ENCODE data around the gene S100A5. TPM values are rescaled to one million over a fixed set of nuclear protein-coding genes. Genes with fewer than 3 reads are reported as not detected.
A peak's percentile ranks its signal among the peaks of the same experiment; 100 is the strongest.

Gene S100A5
- total and polyA plus RNA-seq, 2 experiments from 2014 or later = 0.41 TPM; not detected in 1

DNA sequence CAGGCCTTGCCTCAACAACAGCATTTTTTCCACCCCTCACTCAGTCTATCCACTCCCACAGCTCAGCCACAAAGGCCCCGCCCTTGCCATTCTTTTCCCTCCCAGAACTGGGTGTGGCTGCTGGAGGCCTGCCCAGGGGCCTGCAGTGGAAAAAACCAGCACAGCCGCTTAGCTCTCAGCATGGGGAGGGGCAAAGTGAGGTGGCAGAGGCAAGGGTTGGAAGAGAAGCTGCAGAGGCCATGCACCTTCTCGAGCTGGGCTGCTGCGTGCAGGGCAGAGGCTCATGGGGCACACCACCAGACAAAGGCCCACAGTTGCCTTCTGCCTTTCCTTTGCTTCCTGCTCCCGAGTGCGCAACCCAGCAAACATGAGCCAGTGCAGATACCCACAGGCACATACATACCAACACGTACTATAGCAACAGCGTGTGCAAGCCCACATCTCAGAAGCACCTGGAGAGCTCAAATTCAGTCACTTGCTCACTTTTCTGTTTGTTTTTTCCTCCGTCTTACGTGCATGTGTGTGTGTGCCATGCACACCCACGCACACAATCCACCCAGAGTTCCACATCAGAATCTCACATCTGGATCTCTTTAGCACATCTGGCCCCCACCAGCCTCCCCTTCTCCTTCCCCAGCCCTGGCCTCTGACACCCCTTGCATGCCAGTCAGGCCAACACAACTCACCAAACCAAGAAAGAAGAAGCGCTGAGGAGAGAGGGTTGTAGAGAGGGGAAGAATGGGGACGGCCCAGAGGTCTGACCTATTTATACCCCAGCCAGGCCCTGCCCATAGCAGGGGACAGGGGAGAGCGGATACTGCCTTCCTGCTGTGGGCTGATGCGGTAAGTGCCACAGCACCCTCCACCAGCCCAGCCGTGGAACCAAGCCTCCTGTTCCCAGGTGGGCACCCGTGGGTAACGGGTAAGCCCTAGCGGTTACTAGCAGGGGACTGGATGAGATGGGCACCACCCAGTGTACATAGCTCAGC lies 4.6 kb upstream of the S100A5 start, which contains the start of gene S100A4:
TSS of gene S100A4 (minus strand) at position 740 of the 989 bp plus-strand sequence. CDS start 1,012 bp downstream, outside the sequence.
- peak within 1 kb of the TSS; percentile 89 for H3K4me2 ChIP-seq (ENCODE audit: unreplicated experiment)
- H3K4me3 ChIP-seq = peak within 1 kb of the TSS; percentile 74
- H3K36me3 ChIP-seq (ENCODE audit: low read depth) = no peaks in the 10 kb centered on the region
- DNase-seq = peak; percentile 96
- peaks cover 22% of the 10 kb centered on the region for H3K79me2 ChIP-seq (ENCODE audit: insufficient read depth)
- TF ChIP-seq EZH2 (IDR thresholded peaks at IDR 0.05; ENCODE audit: insufficient read depth, poor library complexity, severe bottlenecking) (no peak), EZH2phosphoT487 (IDR thresholded peaks at IDR 0.05; ENCODE audit: insufficient read depth, low read depth) (no peak)
- H3F3A ChIP-seq (ENCODE audit: insufficient read depth) = peaks cover 49% of the 10 kb centered on the region
- H3K27ac ChIP-seq = peak within 1 kb of the TSS; percentile 92
- peak within 1 kb of the TSS; percentile 43 for H2AFZ ChIP-seq
- in situ Hi-C loops (cut with MboI) = no loop called here
- H3K9ac ChIP-seq = peak within 1 kb of the TSS; percentile 87
- H4K20me1 ChIP-seq (ENCODE audit: insufficient read depth) = no peaks in the 10 kb centered on the region
- H3K9me2 ChIP-seq (ENCODE audit: insufficient read depth) = no peaks in the 10 kb centered on the region
- H3K27me3 ChIP-seq (replicated peaks; ENCODE audit: insufficient read depth) = no peaks in the 10 kb centered on the region
- peaks cover 80% of the 10 kb centered on the region for H3K4me1 ChIP-seq (ENCODE audit: insufficient read depth)
- H3K9me3 ChIP-seq (ENCODE audit: low read depth) = no peaks in the 10 kb centered on the region
- WGBS, 2 experiments (ENCODE audit: low coverage in 1 of 2, low lambda C conversion rate in 2 of 2, missing lambda C conversion rate in 2 of 2) = 2% methylated on average over 18 to 19 of the region's 19 CpGs

- peak; percentile 29 for DNase-seq
- 1 to 4% methylated on average over 8 to 10 of the region's 10 CpGs for WGBS, 2 experiments (ENCODE audit: low coverage in 1 of 2, low lambda C conversion rate in 2 of 2, missing lambda C conversion rate in 2 of 2)
- Histone ChIP-seq H3K4me3 (peak overlapping the region; percentile 74), H3K27ac (peak overlapping the region; percentile 92), H3K9me2 (ENCODE audit: insufficient read depth) (no peaks in the 10 kb centered on the region), H3K9me3 (ENCODE audit: low read depth) (no peaks in the 10 kb centered on the region), H3K79me2 (ENCODE audit: insufficient read depth) (peaks cover 22% of the 10 kb centered on the region), H3K27me3 (replicated peaks; ENCODE audit: insufficient read depth) (no peaks in the 10 kb centered on the region), H3K36me3 (ENCODE audit: low read depth) (no peaks in the 10 kb centered on the region), H3K4me2 (ENCODE audit: unreplicated experiment) (peak overlapping the region; percentile 89), H4K20me1 (ENCODE audit: insufficient read depth) (no peaks in the 10 kb centered on the region), H3F3A (ENCODE audit: insufficient read depth) (peaks cover 49% of the 10 kb centered on the region), H3K9ac (peak overlapping the region; percentile 87), H3K4me1 (ENCODE audit: insufficient read depth) (peaks cover 81% of the 10 kb centered on the region), H2AFZ (peak overlapping the region; percentile 30; the same call in 1 of the 2 replicates)
- in situ Hi-C loops (cut with MboI) = no loop called here
- TF ChIP-seq EZH2 (IDR thresholded peaks at IDR 0.05; ENCODE audit: insufficient read depth, poor library complexity, severe bottlenecking) (no peak), EZH2phosphoT487 (IDR thresholded peaks at IDR 0.05; ENCODE audit: insufficient read depth, low read depth) (no peak)
These were observed 3.8 kb upstream of the S100A5 start for GRCh38 chr1:153544453-153545066.

GRCh38 chr1:153543736-153544135 lies 3.0 kb upstream of the S100A5 start:
- Histone ChIP-seq H3K36me3 (ENCODE audit: low read depth) (no peaks in the 10 kb centered on the region), H3K4me2 (ENCODE audit: unreplicated experiment) (peak overlapping the region; percentile 89), H3K27ac (peak overlapping the region; percentile 92), H3K9me2 (ENCODE audit: insufficient read depth) (no peaks in the 10 kb centered on the region), H3K4me1 (ENCODE audit: insufficient read depth) (peaks cover 76% of the 10 kb centered on the region), H3K9me3 (ENCODE audit: low read depth) (no peaks in the 10 kb centered on the region), H3K79me2 (ENCODE audit: insufficient read depth) (peaks cover 22% of the 10 kb centered on the region), H3K27me3 (replicated peaks; ENCODE audit: insufficient read depth) (no peaks in the 10 kb centered on the region), H2AFZ (no peak overlapping the region), H3F3A (ENCODE audit: insufficient read depth) (peaks cover 53% of the 10 kb centered on the region), H3K9ac (peak overlapping the region; percentile 87), H3K4me3 (peak overlapping the region; percentile 74), H4K20me1 (ENCODE audit: insufficient read depth) (no peaks in the 10 kb centered on the region)
- TF ChIP-seq EZH2phosphoT487 (IDR thresholded peaks at IDR 0.05; ENCODE audit: insufficient read depth, low read depth) (no peak), EZH2 (IDR thresholded peaks at IDR 0.05; ENCODE audit: insufficient read depth, poor library complexity, severe bottlenecking) (no peak)
- WGBS, 2 experiments (ENCODE audit: low coverage in 1 of 2, low lambda C conversion rate in 2 of 2, missing lambda C conversion rate in 2 of 2) = 16 to 27% methylated on average over 4 of the region's 4 CpGs
- peak; percentile 45 for DNase-seq
- in situ Hi-C loops (cut with MboI) = no loop called here

- no peaks in the 10 kb centered on the region for H4K20me1 ChIP-seq (ENCODE audit: insufficient read depth)
- H3K27ac ChIP-seq = peak overlapping the region; percentile 92
- DNase-seq = no peak
- WGBS, 2 experiments (ENCODE audit: low coverage in 1 of 2, low lambda C conversion rate in 2 of 2, missing lambda C conversion rate in 2 of 2) = 54 to 56% methylated on average over 13 of the region's 13 CpGs
- H3K79me2 ChIP-seq (ENCODE audit: insufficient read depth) = peaks cover 22% of the 10 kb centered on the region
- peak overlapping the region; percentile 74; the same call in 1 of the 2 replicates for H3K4me3 ChIP-seq
- H3K9me2 ChIP-seq (ENCODE audit: insufficient read depth) = no peaks in the 10 kb centered on the region
- H3K9ac ChIP-seq = peak overlapping the region; percentile 87; the same call in 1 of the 2 replicates
- H3K9me3 ChIP-seq (ENCODE audit: low read depth) = no peaks in the 10 kb centered on the region
- no peaks in the 10 kb centered on the region for H3K27me3 ChIP-seq (replicated peaks; ENCODE audit: insufficient read depth)
- no peak overlapping the region for H2AFZ ChIP-seq
- peaks cover 59% of the 10 kb centered on the region for H3F3A ChIP-seq (ENCODE audit: insufficient read depth)
- in situ Hi-C loops (cut with MboI) = no loop called here
- no peaks in the 10 kb centered on the region for H3K36me3 ChIP-seq (ENCODE audit: low read depth)
- peak overlapping the region; percentile 89 for H3K4me2 ChIP-seq (ENCODE audit: unreplicated experiment)
- peaks cover 76% of the 10 kb centered on the region for H3K4me1 ChIP-seq (ENCODE audit: insufficient read depth)
- TF ChIP-seq EZH2 (IDR thresholded peaks at IDR 0.05; ENCODE audit: insufficient read depth, poor library complexity, severe bottlenecking) (no peak), EZH2phosphoT487 (IDR thresholded peaks at IDR 0.05; ENCODE audit: insufficient read depth, low read depth) (no peak)
These were observed 2.4 kb upstream of the S100A5 start for GRCh38 chr1:153542956-153543711.

Data from GM23248 (cell line).